8988T (cell line): Measurements from ENCODE around the gene PTN.
"Not testable (repeated sequence)": the region's sequence is repeated elsewhere in the genome, so short reads cannot be mapped to it uniquely, and the experiment has no call there.

Experiments
- DNase-seq: peaks from one replicate; pipeline ENCODE4 v3.0.0; 2011

The PTN gene

GRCh38 chr7:137265480-137265879, 78.1 kb downstream of the PTN start:
- DNase-seq = not testable (repeated sequence)

GRCh38 chr7:137262599-137262998, 80.9 kb downstream of the PTN start:
- no peak for DNase-seq

- DNase-seq = no peak
Measured at GRCh38 chr7:137258552-137258951, 85.0 kb downstream of the PTN start.

GRCh38 chr7:137254766-137255165, 88.8 kb downstream of the PTN start:
- no peak for DNase-seq

- DNase-seq = no peak
Measured at GRCh38 chr7:137245890-137246289, 97.6 kb downstream of the PTN start.

GRCh38 chr7:137245186-137245585, 98.3 kb downstream of the PTN start:
- DNase-seq = no peak

GRCh38 chr7:137243741-137244140, 99.8 kb downstream of the PTN start:
- DNase-seq = no peak

GRCh38 chr7:137242616-137243015, 100.9 kb downstream of the PTN start:
- DNase-seq = no peak

- DNase-seq = no peak
Measured at GRCh38 chr7:137241655-137242360, 101.7 kb downstream of the PTN start.

GRCh38 chr7:137239186-137239585, 104.3 kb downstream of the PTN start:
- not testable (repeated sequence) for DNase-seq

- DNase-seq = no peak
Measured at GRCh38 chr7:137235434-137235833, 108.1 kb downstream of the PTN start.

- DNase-seq = no peak
Measured at GRCh38 chr7:137231167-137231566, 112.4 kb downstream of the PTN start.

- DNase-seq = no peak
Measured at GRCh38 chr7:137221467-137221866, 122.1 kb downstream of the PTN start.

- DNase-seq = no peak
Measured at GRCh38 chr7:137213744-137214143, 129.8 kb downstream of the PTN start.

GRCh38 chr7:137209151-137209817, 134.2 kb downstream of the PTN start:
- DNase-seq = no peak

GRCh38 chr7:137206770-137207169, 136.8 kb downstream of the PTN start:
- DNase-seq = no peak

- DNase-seq = no peak
Measured at GRCh38 chr7:137204246-137204645, 139.3 kb downstream of the PTN start.

- no peak for DNase-seq
Measured at GRCh38 chr7:137203351-137203750, 140.2 kb downstream of the PTN start.

GRCh38 chr7:137196648-137197047, 146.9 kb downstream of the PTN start:
- DNase-seq = no peak

- DNase-seq = no peak
Measured at GRCh38 chr7:137195996-137196395, 147.5 kb downstream of the PTN start.

GRCh38 chr7:137181619-137182018, 161.9 kb downstream of the PTN start:
- not testable (repeated sequence) for DNase-seq
